EH (cell line): ENCODE results near the gene FIBCD1.

Source experiments
- DNase-seq: peaks from one replicate; pipeline ENCODE4 v3.0.0-alpha.2; 2015; ENCODE audit warnings: low read depth

Gene FIBCD1

GRCh38 chr9:130895038-130895437 lies 44.0 kb downstream of the FIBCD1 start:
- DNase-seq: no peak

DNA sequence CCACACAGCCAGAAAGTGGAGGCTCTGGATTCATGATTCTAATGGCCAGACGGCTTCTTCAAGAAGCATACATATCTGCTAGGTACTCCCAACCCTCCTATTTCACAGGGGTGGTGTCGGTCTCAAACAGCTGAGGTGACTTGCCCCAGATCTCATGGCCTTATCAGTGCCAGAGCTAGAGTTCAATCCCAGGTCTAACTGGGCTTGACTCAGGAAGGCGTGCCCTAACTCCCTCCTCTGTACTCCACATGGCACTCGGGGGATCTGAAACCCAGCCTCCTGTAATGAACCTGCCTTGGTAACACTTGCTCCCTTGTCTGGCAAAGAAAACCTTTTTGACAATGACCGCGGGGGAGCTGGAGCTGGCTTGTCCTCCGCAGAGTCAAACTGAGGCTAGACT lies 44.5 kb downstream of the FIBCD1 start:
- no peak for DNase-seq

- peak; percentile 25 for DNase-seq
Measured at GRCh38 chr9:130893341-130894101, 45.5 kb downstream of the FIBCD1 start.

- no peak for DNase-seq
Measured at GRCh38 chr9:130892477-130893304, 46.4 kb downstream of the FIBCD1 start.

- DNase-seq: no peak
Measured at GRCh38 chr9:130891688-130892476, 47.2 kb downstream of the FIBCD1 start.

DNA sequence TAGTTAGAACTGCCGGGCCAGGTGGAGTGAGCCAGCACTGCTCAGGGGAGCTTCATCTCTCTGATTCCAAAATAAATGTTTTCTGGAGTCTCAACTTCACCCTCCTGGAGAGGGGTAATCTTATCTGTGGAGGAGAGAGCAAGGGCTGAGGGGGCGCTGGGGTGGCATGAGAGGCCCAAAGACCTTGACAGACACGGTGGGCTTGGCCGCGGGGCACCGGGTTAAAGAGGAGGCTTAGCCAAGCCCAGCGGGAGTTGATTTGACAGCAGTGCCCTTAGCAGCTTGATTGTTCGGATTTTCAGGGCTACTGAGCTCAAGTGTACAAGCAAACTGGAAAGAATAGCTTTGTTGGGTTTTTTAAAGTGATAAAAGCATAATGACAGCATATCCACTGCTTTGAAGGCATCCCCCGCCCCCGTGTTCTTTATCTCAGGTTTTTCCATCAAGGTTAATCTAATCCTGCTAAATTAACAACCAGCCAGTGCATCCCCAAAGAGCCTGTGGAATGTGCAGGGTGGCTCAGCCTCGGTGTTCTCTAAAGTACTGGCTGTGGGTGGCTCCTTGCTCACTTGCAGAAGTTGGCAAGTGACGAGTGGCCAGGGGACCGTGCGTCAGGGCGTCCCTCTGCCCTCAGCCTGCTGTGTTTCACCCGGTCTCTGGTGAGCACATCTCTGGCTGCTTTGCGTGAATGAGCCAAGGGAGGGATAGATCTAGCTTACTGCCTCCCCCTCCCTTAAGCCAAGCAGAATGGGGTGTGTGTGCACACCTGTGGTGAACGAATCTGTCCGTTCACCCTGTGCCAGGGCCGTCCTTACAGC lies 48.0 kb downstream of the FIBCD1 start:
- no peak for DNase-seq

DNA sequence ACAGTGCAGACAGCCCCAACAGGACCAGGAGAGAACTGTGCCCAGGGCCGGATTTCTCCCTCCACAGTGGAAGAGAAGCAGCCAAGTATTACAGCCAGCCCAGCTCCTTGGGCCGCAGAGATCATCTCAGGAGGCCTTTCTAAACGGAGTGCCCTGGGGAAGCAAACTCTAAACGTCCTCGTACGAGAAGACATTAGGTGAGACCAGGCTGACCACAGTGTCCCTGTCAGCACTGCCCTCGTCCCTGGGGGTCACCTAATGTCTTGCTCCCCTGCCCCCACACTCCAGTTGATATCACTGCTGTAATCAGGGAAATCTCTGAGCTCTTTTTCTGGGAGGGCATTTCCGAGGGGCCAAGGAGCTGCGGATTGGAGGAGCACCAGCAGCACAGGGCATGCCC lies 48.9 kb downstream of the FIBCD1 start:
- no peak for DNase-seq

DNA sequence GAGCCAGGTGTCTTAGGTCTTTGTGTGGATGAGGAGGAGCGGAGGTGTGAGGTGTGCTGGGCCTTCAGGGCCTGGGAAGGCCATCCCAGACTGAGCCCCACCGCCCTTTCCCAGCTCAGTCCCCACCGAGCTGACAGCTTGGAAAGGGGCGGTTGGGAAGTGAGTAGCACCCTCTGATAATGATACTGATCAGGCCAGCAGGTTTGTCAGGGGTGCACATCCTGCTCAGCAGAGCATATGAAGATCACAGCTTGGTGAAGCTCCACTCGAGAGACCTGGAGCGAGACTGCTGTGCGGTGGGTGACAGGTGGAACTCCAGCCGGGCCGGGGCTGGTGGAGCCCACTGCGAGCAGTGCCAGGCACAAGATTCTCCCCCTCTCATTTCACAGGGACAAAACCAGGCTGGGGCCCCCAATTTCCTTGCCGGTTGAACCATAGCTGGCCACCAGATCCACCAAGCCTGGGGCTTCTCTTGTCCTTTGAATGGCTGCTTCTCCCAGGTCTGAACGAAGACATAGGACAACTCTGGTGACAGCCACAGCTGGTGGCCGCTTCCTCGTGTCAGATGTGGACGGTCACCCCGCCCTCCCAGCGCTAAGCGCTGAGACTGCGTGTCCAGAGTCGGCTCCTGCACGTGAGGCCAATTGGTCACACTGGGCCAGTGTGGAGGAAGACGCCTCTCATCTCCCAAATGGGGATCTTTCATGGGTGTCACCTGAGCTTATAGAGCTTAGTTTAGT lies 50.7 kb downstream of the FIBCD1 start:
- no peak for DNase-seq

GRCh38 chr9:130887494-130888144 lies 51.4 kb downstream of the FIBCD1 start:
- DNase-seq: no peak

DNA sequence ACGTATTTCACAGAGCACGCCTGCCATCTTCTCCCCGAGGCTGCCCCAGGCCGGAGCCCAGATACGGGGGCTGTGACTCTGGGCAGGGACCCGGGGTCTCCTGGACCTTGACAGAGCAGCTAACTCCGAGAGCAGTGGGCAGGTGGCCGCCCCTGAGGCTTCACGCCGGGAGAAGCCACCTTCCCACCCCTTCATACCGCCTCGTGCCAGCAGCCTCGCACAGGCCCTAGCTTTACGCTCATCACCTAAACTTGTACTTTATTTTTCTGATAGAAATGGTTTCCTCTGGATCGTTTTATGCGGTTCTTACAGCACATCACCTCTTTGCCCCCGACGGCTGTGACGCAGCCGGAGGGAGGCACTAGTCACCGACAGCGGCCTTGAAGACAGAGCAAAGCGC lies 52.1 kb downstream of the FIBCD1 start:
- DNase-seq: no peak

DNA sequence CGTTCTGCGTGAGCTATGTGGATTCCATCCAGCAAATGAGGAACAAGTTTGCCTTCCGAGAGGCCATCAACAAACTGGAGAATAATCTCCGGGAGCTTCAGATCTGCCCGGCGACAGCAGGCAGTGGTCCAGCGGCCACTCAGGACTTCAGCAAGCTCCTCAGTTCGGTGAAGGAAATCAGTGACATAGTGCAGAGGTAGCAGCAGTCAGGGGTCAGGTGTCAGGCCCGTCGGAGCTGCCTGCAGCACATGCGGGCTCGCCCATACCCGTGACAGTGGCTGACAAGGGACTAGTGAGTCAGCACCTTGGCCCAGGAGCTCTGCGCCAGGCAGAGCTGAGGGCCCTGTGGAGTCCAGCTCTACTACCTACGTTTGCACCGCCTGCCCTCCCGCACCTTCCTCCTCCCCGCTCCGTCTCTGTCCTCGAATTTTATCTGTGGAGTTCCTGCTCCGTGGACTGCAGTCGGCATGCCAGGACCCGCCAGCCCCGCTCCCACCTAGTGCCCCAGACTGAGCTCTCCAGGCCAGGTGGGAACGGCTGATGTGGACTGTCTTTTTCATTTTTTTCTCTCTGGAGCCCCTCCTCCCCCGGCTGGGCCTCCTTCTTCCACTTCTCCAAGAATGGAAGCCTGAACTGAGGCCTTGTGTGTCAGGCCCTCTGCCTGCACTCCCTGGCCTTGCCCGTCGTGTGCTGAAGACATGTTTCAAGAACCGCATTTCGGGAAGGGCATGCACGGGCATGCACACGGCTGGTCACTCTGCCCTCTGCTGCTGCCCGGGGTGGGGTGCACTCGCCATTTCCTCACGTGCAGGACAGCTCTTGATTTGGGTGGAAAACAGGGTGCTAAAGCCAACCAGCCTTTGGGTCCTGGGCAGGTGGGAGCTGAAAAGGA lies 53.3 kb downstream of the FIBCD1 start:
- DNase-seq: no peak

GRCh38 chr9:130884542-130885483 lies 54.2 kb downstream of the FIBCD1 start:
- no peak for DNase-seq

DNA sequence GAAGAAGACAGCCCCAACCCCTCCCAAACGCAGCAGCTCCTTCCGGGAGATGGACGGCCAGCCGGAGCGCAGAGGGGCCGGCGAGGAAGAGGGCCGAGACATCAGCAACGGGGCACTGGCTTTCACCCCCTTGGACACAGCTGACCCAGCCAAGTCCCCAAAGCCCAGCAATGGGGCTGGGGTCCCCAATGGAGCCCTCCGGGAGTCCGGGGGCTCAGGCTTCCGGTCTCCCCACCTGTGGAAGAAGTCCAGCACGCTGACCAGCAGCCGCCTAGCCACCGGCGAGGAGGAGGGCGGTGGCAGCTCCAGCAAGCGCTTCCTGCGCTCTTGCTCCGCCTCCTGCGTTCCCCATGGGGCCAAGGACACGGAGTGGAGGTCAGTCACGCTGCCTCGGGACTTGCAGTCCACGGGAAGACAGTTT lies 54.9 kb downstream of the FIBCD1 start:
- no peak for DNase-seq

GRCh38 chr9:130883479-130883878 lies 55.6 kb downstream of the FIBCD1 start:
- no peak for DNase-seq

- no peak for DNase-seq
Measured at GRCh38 chr9:130882696-130883225, 56.3 kb downstream of the FIBCD1 start.

DNA sequence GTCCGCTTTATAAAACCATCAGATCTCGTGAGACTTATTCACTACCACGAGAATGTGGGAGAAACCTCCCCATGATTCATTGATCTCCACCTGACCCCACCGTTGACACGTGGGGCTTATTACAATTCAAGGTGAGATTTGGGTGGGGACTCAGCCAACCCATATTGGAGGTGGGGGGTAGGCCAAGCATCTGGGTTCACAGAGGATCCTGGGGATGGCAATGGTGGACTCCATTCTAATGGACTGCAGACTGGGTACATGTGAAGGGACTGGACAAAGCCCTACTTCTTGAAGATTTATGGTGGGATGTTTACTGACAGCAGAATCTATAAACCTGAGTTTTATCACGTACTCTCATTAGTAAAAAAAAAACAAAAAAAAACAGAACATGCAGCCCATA lies 57.5 kb downstream of the FIBCD1 start:
- DNase-seq: no peak

- DNase-seq: no peak
Measured at GRCh38 chr9:130880599-130881220, 58.3 kb downstream of the FIBCD1 start.
